Transverse colon (tissue), 4 donors: Measurements from ENCODE around the gene ASB15.

ENCODE experiments used
- POLR2A ChIP-seq: fragments of 450-650 bp; IDR thresholded peaks from one replicate; pipeline ENCODE4 v1.6.1; 2016; ENCODE audit warnings: antibody characterized with exemption, mild to moderate bottlenecking, moderate library complexity
- POLR2AphosphoS5 ChIP-seq, 3 donors: sonication (generic); formaldehyde crosslinking; IDR thresholded peaks; one replicate each; pipeline ENCODE4 v1.6.1; 2016; ENCODE audit warnings: antibody characterized with exemption in 3 of 3
- TF ChIP-seq, protein P1 (sequence below), 5 experiments: fragments of 200-600 bp in 3 of 5; fragments of 450-650 bp in 2 of 5; sonication (generic) in 3 of 5; IDR thresholded peaks; 1 replicate in 2 of 5; 2 replicates in 3 of 5; pipeline ENCODE4 v1.5.1; 2016 to 2017; ENCODE audit warnings: antibody characterized with exemption in 5 of 5, inconsistent platforms in 3 of 5, mild to moderate bottlenecking in 2 of 5, moderate library complexity in 1 of 5

- TF ChIP-seq POLR2A (no peak), POLR2AphosphoS5 (IDR thresholded peaks at IDR 0.05) (no peak)
- TF ChIP-seq, protein P1, sequence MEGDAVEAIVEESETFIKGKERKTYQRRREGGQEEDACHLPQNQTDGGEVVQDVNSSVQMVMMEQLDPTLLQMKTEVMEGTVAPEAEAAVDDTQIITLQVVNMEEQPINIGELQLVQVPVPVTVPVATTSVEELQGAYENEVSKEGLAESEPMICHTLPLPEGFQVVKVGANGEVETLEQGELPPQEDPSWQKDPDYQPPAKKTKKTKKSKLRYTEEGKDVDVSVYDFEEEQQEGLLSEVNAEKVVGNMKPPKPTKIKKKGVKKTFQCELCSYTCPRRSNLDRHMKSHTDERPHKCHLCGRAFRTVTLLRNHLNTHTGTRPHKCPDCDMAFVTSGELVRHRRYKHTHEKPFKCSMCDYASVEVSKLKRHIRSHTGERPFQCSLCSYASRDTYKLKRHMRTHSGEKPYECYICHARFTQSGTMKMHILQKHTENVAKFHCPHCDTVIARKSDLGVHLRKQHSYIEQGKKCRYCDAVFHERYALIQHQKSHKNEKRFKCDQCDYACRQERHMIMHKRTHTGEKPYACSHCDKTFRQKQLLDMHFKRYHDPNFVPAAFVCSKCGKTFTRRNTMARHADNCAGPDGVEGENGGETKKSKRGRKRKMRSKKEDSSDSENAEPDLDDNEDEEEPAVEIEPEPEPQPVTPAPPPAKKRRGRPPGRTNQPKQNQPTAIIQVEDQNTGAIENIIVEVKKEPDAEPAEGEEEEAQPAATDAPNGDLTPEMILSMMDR (IDR thresholded peaks at IDR 0.05), result no peak
These were observed 22.2 kb upstream of the ASB15 start for GRCh38 chr7:123579416-123579815.
